HG03039 (cell line): ENCODE measurements around the gene SHROOM3.
A peak's percentile ranks its signal among the peaks of the same experiment; 100 is the strongest.

Experiments
- ATAC-seq: cut with Tn5 transposase; IDR thresholded peaks from one replicate; pipeline ENCODE4 v1.9.1; 2021; ENCODE audit warnings: mild to moderate bottlenecking, moderate library complexity; ENCODE audit not compliant: unreplicated experiment

SHROOM3 gene

GRCh38 chr4:76762137-76763130 is 327.4 kb downstream of the SHROOM3 start:
- ATAC-seq, result no peak

- ATAC-seq, result no peak
Measured at GRCh38 chr4:76764251-76764650, 329.2 kb downstream of the SHROOM3 start.

- ATAC-seq, result peak; percentile 74
Measured at GRCh38 chr4:76765473-76766183, 330.6 kb downstream of the SHROOM3 start.

GRCh38 chr4:76767983-76768382 is 333.0 kb downstream of the SHROOM3 start:
- ATAC-seq, result no peak

DNA sequence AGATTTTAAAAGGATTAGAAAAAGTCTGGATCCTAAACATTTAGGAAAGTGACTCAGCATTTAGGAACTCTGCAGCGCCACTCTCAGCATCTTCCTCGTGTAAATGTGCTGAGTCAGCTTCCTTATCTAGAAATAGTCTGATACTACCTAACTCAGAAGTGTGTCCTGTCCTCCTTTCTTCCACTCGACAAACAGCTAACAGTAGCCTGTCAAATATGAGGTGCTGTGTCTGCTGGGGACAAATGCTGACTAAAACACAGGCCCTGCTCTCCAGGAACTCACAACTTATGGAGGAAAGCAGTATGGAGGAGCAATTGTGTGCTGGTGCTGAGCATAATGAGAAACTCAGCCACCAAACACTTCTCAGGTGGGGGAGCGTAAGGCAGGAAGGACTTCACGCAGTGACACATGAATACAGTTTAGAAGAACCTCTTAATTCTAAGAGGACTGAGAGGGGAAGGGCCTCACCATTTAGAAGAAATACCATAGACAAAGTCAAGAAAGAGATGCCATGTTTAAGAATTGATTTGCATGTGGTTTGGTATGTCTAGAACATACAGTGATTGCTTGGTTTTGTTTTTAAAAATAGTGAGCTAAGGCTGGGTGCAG is 337.6 kb downstream of the SHROOM3 start:
- no peak for ATAC-seq

DNA sequence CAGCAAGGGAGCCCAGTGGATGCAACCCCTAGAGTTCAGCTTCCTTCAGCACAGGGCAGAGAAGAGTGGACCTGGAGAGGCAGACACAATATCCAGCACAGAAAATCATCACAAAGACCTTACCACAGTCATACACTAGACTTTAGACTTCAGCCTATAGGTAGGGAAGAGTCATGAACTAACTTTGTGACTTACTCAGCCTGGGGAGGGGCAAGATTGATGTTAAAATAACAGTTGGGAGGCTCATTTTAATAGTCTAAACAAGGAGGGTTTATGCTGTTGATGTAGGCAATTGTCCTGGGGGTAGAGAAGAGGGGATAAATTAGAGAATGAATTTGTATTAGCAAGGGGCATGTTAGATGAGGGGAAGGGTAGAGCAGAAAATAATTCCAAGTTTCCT is 338.7 kb downstream of the SHROOM3 start:
- no peak for ATAC-seq

- no peak for ATAC-seq
Measured at GRCh38 chr4:76779740-76780459, 344.9 kb downstream of the SHROOM3 start.

DNA sequence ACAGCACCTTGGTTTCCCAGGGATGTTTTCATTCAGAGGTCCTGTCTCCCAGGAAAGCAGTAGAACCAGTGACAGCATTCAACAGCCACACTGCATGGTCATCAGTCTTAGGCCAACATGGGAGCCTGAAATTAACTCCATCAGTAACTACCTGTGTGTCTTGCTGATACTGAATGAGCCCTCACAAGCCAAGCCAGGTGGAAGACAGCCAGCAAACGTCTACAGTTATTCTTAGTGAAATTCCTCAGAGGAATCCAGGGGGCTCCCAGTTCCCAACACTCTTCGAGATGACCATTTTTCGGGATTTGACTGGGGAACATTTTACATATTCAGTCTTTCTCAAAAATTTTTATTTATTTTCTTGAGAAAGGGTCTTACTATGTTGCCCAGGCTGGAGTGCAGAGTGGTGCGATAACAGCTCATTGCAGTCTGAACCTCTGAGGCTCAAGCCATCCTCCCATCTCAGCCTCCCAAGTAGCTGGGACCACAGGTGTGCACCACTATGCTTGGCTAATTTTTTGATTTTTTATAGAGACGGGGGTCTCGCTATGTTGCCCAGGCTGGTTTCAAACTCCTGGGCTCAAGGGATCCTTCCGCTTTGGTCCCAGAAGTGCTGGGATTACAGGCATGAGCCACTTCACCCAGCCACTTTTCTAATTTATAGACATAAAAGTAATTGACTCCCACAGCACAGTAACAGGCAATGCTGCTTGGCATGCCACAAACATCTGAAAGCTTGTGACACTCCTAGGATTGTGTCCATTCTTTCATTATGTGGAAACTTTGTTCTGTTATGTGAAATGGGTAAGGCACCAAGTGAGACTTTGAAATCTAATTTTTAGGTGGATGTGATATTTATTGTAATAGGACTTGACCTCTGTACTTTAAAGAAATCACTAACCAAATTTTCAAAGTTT is 346.0 kb downstream of the SHROOM3 start:
- no peak for ATAC-seq

DNA sequence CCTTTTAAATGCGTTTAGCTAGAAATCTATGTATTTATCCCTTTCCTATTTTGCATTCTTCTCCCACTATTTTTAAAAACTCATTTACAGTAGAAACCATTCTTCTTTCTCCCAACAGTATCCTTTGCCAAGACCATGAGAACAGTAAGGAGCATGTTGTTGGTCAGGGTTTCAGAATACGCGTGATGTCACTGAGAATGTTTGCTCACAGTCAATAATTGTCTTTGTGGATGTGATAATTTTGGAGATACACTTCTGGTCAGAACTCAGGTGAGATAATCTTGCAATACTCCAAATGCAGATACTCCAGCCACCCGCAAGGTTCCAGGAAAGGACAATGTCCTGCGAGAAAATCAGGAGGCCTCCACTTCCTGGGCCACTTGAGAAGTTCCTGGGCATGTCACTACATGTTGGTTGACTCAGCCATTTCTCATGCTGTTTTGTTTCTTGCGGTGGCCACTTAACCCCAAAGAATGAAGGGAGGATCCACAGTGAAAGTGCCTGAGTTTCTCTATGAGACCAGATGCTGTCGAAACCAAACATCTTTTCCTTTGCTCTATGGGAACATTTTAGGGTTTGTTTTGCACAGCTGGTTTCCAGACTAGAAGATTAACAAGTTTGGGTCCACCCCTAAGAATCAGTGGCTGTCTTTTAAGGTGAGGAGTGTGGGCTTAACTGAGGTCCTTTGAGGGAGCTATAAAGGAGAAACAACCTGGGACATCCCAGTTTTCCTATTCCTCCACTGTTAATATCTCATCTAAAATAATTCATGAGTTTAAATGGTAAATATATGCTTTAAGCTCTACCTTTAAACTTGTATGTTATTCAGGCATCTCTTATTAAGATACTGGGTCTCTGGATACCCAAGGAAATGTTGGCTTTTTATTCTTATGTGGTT is 346.9 kb downstream of the SHROOM3 start:
- ATAC-seq, result no peak

- no peak for ATAC-seq
Measured at GRCh38 chr4:76782837-76783236, 347.8 kb downstream of the SHROOM3 start.

DNA sequence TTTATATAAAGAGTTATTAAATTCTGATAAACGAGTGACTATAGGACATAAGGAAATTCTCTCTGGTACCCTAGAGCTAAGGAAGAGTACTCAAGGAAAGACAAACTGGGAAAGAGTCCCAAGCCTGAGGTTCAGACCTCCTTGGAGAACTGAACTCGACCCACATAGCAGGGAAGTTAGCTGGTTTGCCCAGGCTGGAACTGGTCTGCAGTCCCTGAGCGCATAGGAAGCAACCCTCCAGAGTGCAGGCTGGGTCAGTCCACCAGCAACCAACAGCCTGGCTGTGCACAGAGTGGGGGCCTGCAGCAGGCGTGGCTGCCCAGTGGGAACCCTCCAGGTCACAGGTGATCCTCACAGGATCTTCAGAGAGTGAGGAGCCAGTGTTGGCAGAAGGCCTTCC is 348.8 kb downstream of the SHROOM3 start:
- no peak for ATAC-seq

DNA sequence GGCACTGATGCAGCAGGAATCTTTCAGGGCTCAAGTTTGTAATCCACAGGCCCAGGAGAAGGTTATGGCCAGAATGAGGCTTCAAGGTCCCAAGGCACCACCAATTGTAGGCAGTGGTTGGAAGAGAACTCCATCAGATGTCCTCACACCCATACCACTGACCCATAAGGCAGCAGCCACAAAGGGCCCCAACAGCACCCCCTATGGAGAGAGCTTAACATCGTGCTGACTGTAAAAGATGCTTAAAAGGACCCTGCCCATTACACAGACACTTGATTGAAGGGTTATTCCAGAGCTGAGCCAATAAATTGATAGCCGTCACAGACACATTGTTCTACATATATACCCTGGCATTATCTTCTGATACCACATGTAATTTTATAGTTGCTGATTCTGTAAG is 349.2 kb downstream of the SHROOM3 start:
- no peak for ATAC-seq

GRCh38 chr4:76787898-76788297 is 352.9 kb downstream of the SHROOM3 start:
- ATAC-seq, result no peak

GRCh38 chr4:76790377-76790776 is 355.3 kb downstream of the SHROOM3 start:
- ATAC-seq, result no peak

GRCh38 chr4:76791479-76791878 is 356.4 kb downstream of the SHROOM3 start:
- ATAC-seq, result no peak

- no peak for ATAC-seq
Measured at GRCh38 chr4:76792418-76792817, 357.4 kb downstream of the SHROOM3 start.

GRCh38 chr4:76795243-76795642 is 360.2 kb downstream of the SHROOM3 start:
- ATAC-seq, result no peak

DNA sequence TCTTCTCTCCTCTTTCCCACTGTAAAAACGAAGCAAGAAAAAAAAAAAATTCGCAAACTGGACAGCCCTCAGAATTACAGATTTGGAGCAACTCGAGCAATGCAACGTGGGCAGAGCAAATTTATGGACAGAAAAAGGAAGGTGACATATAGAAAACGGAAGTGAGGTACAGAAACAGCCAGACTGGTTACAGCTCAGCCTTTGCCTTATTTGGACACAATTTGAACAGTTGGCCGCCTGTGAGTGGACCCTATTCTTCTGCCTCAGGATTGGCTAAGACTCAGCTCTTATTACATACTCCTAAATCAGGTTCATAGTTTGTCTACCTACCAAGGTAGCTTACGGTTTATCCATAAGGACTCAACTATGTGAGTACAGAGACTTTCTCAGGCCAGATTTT is 364.1 kb downstream of the SHROOM3 start:
- ATAC-seq, result no peak

GRCh38 chr4:76799718-76800117 is 364.7 kb downstream of the SHROOM3 start:
- ATAC-seq, result no peak
